Activated CD8-positive, alpha-beta memory T cell treated with anti-CD3 and anti-CD28 coated beads for 1 hour (primary cell): Measurements from ENCODE around the gene TCEA3.

Source experiments
- DNase-seq, 2 donors: peaks; one replicate each; pipeline ENCODE4 v3.0.0-alpha.2; 2020; ENCODE audit warnings: low read depth in 1 of 2; ENCODE audit errors: extremely low read depth in 1 of 2

The TCEA3 gene

GRCh38 chr1:23341931-23342692 lies 82.4 kb downstream of the TCEA3 start:
- DNase-seq: no peak

- DNase-seq: no peak
These were observed 84.9 kb downstream of the TCEA3 start for GRCh38 chr1:23339632-23340031.

- no peak for DNase-seq
These were observed 86.7 kb downstream of the TCEA3 start for GRCh38 chr1:23337869-23338268.

GRCh38 chr1:23331713-23332112 lies 92.8 kb downstream of the TCEA3 start:
- DNase-seq: no peak
